Muscle of leg (tissue), 11 donors: ENCODE results near the gene PHF21A. TPM values are rescaled to one million over a fixed set of nuclear protein-coding genes. Genes with fewer than 3 reads are reported as not detected.
"Not testable (repeated sequence)": the region's sequence is repeated elsewhere in the genome, so short reads cannot be mapped to it uniquely, and the experiment has no call there.

Experiments used
- DNase-seq: peaks from one replicate; pipeline ENCODE4 v3.0.0; 2013
- H3K27ac ChIP-seq: one replicate; pipeline ENCODE4 v1.5.1; 2013; ENCODE audit warnings: mild to moderate bottlenecking, low read length, control low read depth
- H3K27me3 ChIP-seq: one replicate; pipeline ENCODE4 v1.6.1; 2013; ENCODE audit warnings: low read length; ENCODE audit not compliant: control insufficient read depth, insufficient read depth
- H3K36me3 ChIP-seq: one replicate; pipeline ENCODE4 v1.6.1; 2013; ENCODE audit warnings: low read length; ENCODE audit not compliant: control insufficient read depth, insufficient read depth
- H3K4me1 ChIP-seq: one replicate; pipeline ENCODE4 v1.6.1; 2013; ENCODE audit warnings: low read length; ENCODE audit not compliant: control insufficient read depth, insufficient read depth
- H3K4me3 ChIP-seq: one replicate; pipeline ENCODE4 v1.5.1; 2013; ENCODE audit warnings: low read length, control low read depth
- H3K9me3 ChIP-seq: replicated peaks from 2 replicates; pipeline ENCODE4 v1.6.1; 2013; ENCODE audit warnings: low read depth, low read length; ENCODE audit not compliant: control insufficient read depth
- WGBS: methylation state at CpG from one replicate; pipeline ENCODE4 v1.1.5; 2013; ENCODE audit warnings: missing lambda C conversion rate; ENCODE audit not compliant: insufficient coverage; 5-methylcytosine and 5-hydroxymethylcytosine counted together
- polyA plus RNA-seq, 8 donors: library from polyadenylated mRNA; unstranded; fragments of 120-200 nt; gene quantifications; one replicate each; pipeline versions ENCODE4 v1.2.1 to v1.2.3, GENCODE V29; 2013; ENCODE audit warnings: inconsistent platforms in 1 of 8, low replicate concordance in 1 of 8; ENCODE audit not compliant: insufficient read length in 8 of 8, insufficient read depth in 1 of 8
- total RNA-seq: library from RNA; stranded (reverse); fragments of 120-200 nt; gene quantifications from one replicate; pipeline ENCODE4 v1.2.4, GENCODE V29; 2013

PHF21A gene
- total and polyA plus RNA-seq, 9 donors = 21.4 to 44.4 (median 32.0) TPM

DNA sequence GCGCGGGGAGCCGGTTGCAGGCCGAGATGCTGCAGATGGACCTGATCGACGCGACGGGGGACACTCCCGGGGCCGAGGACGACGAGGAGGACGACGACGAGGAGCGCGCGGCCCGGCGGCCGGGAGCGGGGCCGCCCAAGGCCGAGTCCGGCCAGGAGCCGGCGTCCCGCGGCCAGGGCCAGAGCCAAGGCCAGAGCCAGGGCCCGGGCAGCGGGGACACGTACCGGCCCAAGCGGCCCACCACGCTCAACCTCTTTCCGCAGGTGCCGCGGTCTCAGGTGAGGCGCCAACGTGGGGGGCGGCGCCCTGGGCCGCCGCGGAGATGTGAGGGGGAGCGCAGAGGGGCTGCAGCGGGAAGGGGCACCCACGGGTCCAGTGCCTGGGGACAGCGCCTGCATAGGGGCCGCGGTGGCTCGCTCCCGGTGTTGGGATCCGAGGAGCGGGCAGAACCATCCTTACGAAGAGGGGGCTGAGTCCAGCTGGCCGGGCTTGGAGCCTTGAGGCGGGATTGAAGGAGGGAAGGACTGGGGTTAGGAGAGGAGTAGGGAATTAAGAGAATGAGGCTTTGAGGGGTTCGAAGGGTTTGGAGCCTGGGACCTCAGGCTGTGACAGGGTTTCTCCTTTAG is 221.0 kb downstream of the PHF21A start:
- not testable (repeated sequence) for DNase-seq, H3K9me3 ChIP-seq, H3K27me3 ChIP-seq
- H3K4me1 ChIP-seq = peaks cover 61% of the 10 kb centered on the region
- H3K27ac ChIP-seq = peak overlapping the region; percentile 42
- peak overlapping the region; percentile 62 for H3K4me3 ChIP-seq
- H3K36me3 ChIP-seq = peaks cover 37% of the 10 kb centered on the region
- WGBS = under 1% methylated on average over 29 of the region's 59 CpGs

DNA sequence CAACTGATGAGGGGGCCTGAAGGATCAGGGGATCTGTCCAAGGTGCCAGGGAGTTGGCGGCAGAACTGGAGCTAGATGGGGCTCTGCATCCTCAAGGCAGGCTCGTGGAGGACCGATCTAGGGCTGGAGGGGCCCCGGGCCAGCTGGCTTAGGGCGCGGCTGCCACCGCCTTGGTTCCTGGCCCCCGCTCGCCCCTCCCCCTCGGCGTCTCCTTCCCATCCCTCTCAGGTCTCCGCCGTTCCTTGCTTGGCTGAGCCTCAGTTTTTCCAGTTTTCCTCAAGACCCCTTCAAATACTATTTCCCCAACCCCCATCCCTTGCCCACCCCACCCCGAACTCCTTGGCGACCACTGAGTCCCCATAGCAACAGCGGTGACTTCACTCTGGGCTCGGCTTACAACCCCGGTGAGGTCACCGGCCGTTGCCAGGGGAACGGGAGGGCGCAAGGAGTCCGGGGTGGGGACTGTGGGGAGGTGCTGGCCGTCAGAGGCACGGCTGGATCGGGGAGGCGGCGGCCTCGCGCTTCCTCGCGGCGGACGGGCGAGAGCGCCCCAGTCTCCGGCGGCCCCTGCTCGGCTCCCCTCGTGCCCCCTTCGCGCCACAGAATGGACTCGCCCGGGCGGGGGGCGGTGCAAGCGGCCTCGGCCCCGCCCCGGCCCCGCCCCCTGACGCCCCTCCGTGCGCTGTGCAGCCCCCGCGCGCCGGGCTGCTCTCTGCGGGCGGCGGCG is 221.6 kb downstream of the PHF21A start:
- H3K27ac ChIP-seq = peak overlapping the region; percentile 80
- WGBS = under 1% methylated on average over 44 of the region's 62 CpGs
- peaks cover 30% of the 10 kb centered on the region for H3K36me3 ChIP-seq
- peaks cover 10% of the 10 kb centered on the region for H3K27me3 ChIP-seq
- peak; percentile 96 for DNase-seq
- peak overlapping the region; percentile 34 for H3K4me3 ChIP-seq
- peaks cover 67% of the 10 kb centered on the region for H3K4me1 ChIP-seq
- no peaks in the 10 kb centered on the region for H3K9me3 ChIP-seq

DNA sequence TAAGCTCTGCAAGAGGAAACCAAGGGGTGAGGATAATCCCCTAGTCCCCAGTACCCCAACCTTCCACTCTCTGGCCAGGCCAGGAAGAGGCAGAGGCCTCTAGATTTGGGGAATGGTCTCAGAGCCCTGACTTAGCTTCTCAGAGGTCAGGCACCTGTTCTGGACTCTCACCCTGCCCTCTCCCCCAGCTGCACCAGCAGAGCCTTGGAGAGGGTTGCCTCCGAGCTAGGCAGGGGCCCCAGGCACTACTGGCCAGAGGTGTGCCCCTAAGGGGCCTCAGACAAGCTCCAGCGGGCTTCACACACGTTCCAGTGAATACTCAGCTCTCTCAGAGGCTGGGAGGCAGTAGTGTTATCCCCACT is 222.2 kb downstream of the PHF21A start:
- peak overlapping the region; percentile 80 for H3K27ac ChIP-seq
- peak overlapping the region; percentile 34 for H3K4me3 ChIP-seq
- no peak for DNase-seq
- peaks cover 73% of the 10 kb centered on the region for H3K4me1 ChIP-seq
- H3K27me3 ChIP-seq = peaks cover 10% of the 10 kb centered on the region
- H3K9me3 ChIP-seq = no peaks in the 10 kb centered on the region
- H3K36me3 ChIP-seq = peaks cover 26% of the 10 kb centered on the region
- WGBS = 0% methylated on average over 2 of the region's 3 CpGs

DNA sequence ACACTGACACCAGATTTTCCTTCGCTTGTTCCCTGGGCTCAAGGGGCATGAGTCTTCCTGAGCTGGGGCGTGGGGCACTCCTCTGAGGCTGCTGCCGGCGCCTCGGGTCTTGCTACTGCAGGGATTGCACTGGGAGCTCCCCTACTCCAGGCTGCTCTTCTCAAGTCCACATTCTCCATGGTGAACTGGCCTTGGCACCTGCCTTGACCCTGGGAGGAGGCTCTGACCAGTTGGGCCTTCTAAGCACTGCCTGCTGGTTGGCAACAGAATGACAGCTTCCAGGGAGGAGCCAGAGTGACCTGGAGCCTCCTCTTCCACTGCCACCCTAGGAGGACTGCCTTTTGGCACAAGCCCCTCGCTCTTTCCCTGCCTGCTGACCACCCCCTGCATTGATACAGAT is 223.7 kb downstream of the PHF21A start:
- Histone ChIP-seq H3K36me3 (peaks cover 11% of the 10 kb centered on the region), H3K4me1 (peaks cover 73% of the 10 kb centered on the region), H3K27me3 (peaks cover 10% of the 10 kb centered on the region), H3K4me3 (no peak overlapping the region), H3K27ac (peak overlapping the region; percentile 81), H3K9me3 (no peaks in the 10 kb centered on the region)
- 87% methylated on average over 3 of the region's 6 CpGs for WGBS
- no peak for DNase-seq

DNA sequence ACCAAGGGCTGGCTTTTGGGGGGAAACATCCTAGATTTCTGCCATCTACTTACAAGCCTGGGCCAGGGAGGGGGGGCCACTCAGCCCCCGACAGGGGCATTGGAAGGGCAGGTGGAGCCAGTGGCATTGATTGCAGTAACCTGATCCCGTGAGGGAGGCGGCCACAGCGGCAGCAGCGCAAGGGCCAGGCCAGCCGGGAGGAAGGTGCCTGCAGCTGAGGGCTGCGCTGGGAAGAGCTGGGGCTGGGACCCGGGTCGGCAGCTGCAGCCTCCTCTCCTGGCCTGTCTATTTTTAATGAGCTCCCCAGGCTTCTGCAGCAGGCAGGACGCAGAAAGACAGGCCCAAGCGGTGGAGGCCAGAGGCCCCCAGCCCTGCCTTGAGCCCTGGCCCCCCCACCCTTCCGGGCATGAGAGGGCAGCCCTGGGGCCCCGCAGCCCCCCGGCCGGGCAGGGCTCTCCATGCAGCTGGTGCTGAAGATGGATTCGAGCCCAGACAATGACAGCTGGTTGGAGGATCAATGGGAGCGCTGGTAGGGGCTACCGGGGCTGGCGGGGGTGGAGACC is 224.8 kb downstream of the PHF21A start:
- Histone ChIP-seq H3K27ac (peak overlapping the region; percentile 85), H3K27me3 (peaks cover 10% of the 10 kb centered on the region)

GRCh38 chr11:45895553-45896259 is 225.5 kb downstream of the PHF21A start:
- H3K9me3 ChIP-seq = no peaks in the 10 kb centered on the region
- H3K36me3 ChIP-seq = no peaks in the 10 kb centered on the region
- DNase-seq = no peak
- H3K4me3 ChIP-seq = peak overlapping the region; percentile 17
- peak overlapping the region; percentile 85 for H3K27ac ChIP-seq
- peaks cover 60% of the 10 kb centered on the region for H3K4me1 ChIP-seq
- 90% methylated on average over 5 of the region's 8 CpGs for WGBS
- H3K27me3 ChIP-seq = peaks cover 7% of the 10 kb centered on the region

More for the DNA sequence above, 224.8 kb downstream of the PHF21A start:
- H3K36me3 ChIP-seq = peaks cover 1% of the 10 kb centered on the region
- WGBS = 3% methylated on average over 15 of the region's 19 CpGs
- H3K9me3 ChIP-seq = no peaks in the 10 kb centered on the region
- peak overlapping the region; percentile 17 for H3K4me3 ChIP-seq
- DNase-seq = peak; percentile 83
- peaks cover 67% of the 10 kb centered on the region for H3K4me1 ChIP-seq

DNA sequence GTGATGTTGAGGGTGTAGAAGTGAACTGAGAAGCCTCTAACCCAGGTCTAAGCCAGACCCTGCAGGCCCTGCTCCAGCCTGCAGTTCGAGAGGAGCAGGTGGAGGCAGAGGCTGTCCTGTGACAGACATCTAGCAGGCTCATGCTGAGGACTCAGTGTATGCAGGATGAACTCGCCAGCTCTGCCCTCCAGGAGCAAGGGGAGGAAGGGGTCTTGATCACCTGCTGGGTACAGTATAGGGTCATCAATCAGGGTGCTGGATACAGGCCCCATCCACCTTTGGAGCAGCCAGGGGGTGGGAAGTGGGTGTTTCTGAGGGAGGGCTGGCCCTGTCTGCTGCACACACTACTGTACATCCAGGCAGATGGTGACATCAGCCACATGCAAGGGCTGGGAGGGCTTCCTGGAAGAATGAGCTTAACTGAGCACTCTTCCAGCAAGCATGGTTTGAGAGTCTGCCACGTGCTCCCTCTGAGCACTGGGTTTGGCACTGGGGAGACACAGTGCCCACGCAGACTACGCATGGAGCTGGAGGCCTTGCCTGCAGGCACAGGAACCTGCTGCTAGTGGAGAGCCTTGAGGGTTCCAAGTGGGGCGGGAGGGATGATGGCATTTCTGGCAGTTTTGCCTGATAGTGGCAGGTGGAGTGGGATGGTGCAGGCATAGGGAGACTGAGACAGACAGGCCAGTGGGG is 226.6 kb downstream of the PHF21A start:
- H3K27ac ChIP-seq = no peak overlapping the region
- no peak for DNase-seq
- 86% methylated on average over 6 of the region's 6 CpGs for WGBS
- no peaks in the 10 kb centered on the region for H3K9me3 ChIP-seq
- H3K27me3 ChIP-seq = peaks cover 2% of the 10 kb centered on the region
- no peak overlapping the region for H3K4me3 ChIP-seq
- H3K4me1 ChIP-seq = peaks cover 55% of the 10 kb centered on the region
- H3K36me3 ChIP-seq = no peaks in the 10 kb centered on the region

DNA sequence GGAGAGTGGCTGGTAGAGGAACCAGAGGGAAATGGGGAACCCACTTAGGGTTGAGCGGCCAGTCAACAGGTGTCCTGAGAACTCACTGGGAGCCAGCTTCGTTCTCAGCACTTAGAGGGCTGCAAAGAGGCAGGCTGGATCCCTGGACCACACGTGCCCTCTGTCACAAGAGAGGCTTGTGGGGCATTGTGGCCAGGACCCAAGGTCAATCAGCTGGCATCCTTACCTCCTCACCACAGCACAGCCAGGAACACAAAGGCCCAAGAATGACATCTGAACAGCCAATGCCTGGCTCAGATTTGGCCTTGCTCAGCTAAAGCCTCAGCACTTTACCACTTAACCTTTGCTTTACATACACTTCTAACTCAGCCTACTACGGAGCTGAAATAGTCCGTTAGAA is 228.4 kb downstream of the PHF21A start:
- Histone ChIP-seq H3K4me3 (no peak overlapping the region), H3K4me1 (peaks cover 38% of the 10 kb centered on the region), H3K27ac (no peak overlapping the region), H3K27me3 (peaks cover 3% of the 10 kb centered on the region), H3K36me3 (no peaks in the 10 kb centered on the region), H3K9me3 (no peaks in the 10 kb centered on the region)
- 67% methylated on average over 4 of the region's 5 CpGs for WGBS
- DNase-seq = no peak

DNA sequence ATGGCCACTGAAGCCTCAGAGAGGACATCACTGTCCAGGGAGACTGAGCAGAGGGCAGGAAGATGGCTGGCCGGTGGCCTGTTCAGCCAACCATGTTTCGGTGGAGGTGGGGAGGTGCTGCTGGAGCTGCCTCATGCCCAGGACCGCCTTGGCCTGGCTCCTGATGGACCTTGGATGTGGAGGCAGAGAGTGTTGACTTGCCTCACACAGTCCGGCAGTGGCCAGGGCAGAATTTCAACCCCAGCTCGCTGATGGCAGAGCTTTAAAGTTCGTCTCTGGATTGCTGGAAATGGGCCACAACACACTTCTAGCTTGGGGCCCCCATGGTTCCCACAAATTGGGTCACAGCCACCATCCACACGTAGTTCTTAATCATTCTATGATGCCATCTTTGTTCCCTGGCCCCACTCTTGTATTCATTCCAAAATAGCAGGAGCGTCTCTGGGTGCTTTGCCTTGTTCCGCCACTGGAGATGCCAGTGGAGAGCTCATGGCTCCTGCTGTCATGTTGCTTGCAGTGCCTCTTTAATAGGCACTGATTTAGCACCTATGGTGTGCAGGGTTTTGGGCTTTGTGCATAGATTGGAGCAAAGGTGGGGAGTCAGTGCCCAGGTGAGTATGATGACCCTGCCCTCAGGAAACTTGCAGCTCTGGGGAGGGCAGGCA is 230.2 kb downstream of the PHF21A start:
- 76% methylated on average over 9 of the region's 9 CpGs for WGBS
- peaks cover 23% of the 10 kb centered on the region for H3K4me1 ChIP-seq
- no peak for DNase-seq
- H3K36me3 ChIP-seq = no peaks in the 10 kb centered on the region
- H3K27ac ChIP-seq = no peak overlapping the region
- no peak overlapping the region for H3K4me3 ChIP-seq
- H3K27me3 ChIP-seq = peaks cover 14% of the 10 kb centered on the region
- no peaks in the 10 kb centered on the region for H3K9me3 ChIP-seq
